Measurements from ENCODE around the gene LAMB1.
"Not testable (repeated sequence)": the region's sequence is repeated elsewhere in the genome, so short reads cannot be mapped to it uniquely, and the experiment has no call there.

Gene LAMB1

GRCh38 chr7:108044345-108044744 is 41.4 kb upstream of the LAMB1 start:
- no peak for TF ChIP-seq CTCF (conservative IDR thresholded peaks at IDR 0.05; ENCODE audit: low read length)
- H3K4me3 ChIP-seq (ENCODE audit: low read length), result no peak overlapping the region
- DNase-seq (ENCODE audit: low read depth), result no peak

- TF ChIP-seq CTCF (conservative IDR thresholded peaks at IDR 0.05; ENCODE audit: low read length), result no peak
- no peak overlapping the region for H3K4me3 ChIP-seq (ENCODE audit: low read length)
- DNase-seq (ENCODE audit: low read depth), result no peak
Observed at GRCh38 chr7:108038986-108039385, 36.0 kb upstream of the LAMB1 start.

GRCh38 chr7:108037741-108038140 is 34.8 kb upstream of the LAMB1 start:
- TF ChIP-seq CTCF (conservative IDR thresholded peaks at IDR 0.05; ENCODE audit: low read length), result no peak
- H3K4me3 ChIP-seq (ENCODE audit: low read length), result no peak overlapping the region
- DNase-seq (ENCODE audit: low read depth), result no peak

- H3K4me3 ChIP-seq (ENCODE audit: low read length), result no peak overlapping the region
- no peak for DNase-seq (ENCODE audit: low read depth)
- TF ChIP-seq CTCF (conservative IDR thresholded peaks at IDR 0.05; ENCODE audit: low read length), result no peak
Observed at GRCh38 chr7:108037140-108037539, 34.2 kb upstream of the LAMB1 start.

- no peak for DNase-seq (ENCODE audit: low read depth)
- no peak overlapping the region for H3K4me3 ChIP-seq (ENCODE audit: low read length)
- no peak for TF ChIP-seq CTCF (conservative IDR thresholded peaks at IDR 0.05; ENCODE audit: low read length)
Observed at GRCh38 chr7:108034586-108034985, 31.6 kb upstream of the LAMB1 start.

- TF ChIP-seq CTCF (conservative IDR thresholded peaks at IDR 0.05; ENCODE audit: low read length), result no peak
- H3K4me3 ChIP-seq (ENCODE audit: low read length), result no peak overlapping the region
- DNase-seq (ENCODE audit: low read depth), result no peak
Observed at GRCh38 chr7:108033776-108034497, 31.0 kb upstream of the LAMB1 start.

- H3K4me3 ChIP-seq (ENCODE audit: low read length); DNase-seq (ENCODE audit: low read depth): not testable (repeated sequence)
Observed at GRCh38 chr7:108033309-108033708, 30.3 kb upstream of the LAMB1 start.

Measured in AG10803 (cell line).